Endodermal cell (in vitro differentiated cells): Measurements from ENCODE around the gene KCTD11. TPM values are rescaled to one million over a fixed set of nuclear protein-coding genes. Genes with fewer than 3 reads are reported as not detected.

Experiments
- DNase-seq: peaks from one replicate; pipeline ENCODE4 v3.0.0-alpha.2; 2017
- H3K27ac ChIP-seq: 2 replicates; pipeline ENCODE4 v1.5.1; 2013; ENCODE audit warnings: mild to moderate bottlenecking, low read depth, low read length, moderate library complexity
- H3K27me3 ChIP-seq: 2 replicates; pipeline ENCODE4 v1.6.1; 2013; ENCODE audit warnings: mild to moderate bottlenecking, low read length, moderate library complexity; ENCODE audit not compliant: insufficient read depth, control insufficient read depth, poor library complexity, severe bottlenecking
- H3K36me3 ChIP-seq: 2 replicates; pipeline ENCODE4 v1.7.0; 2013; ENCODE audit warnings: mild to moderate bottlenecking, low read length, moderate library complexity; ENCODE audit not compliant: control insufficient read depth, insufficient read depth
- H3K4me1 ChIP-seq: one replicate; pipeline ENCODE4 v1.7.0; 2013; ENCODE audit warnings: low read length; ENCODE audit not compliant: control insufficient read depth, insufficient read depth
- H3K4me3 ChIP-seq: 2 replicates; pipeline ENCODE4 v1.5.1; 2013; ENCODE audit warnings: mild to moderate bottlenecking, low read length, moderate library complexity
- H3K9ac ChIP-seq: 2 replicates; pipeline ENCODE4 v1.6.1; 2013; ENCODE audit warnings: mild to moderate bottlenecking, low read length, moderate library complexity; ENCODE audit not compliant: poor library complexity, severe bottlenecking; ENCODE audit errors: extremely low read depth
- H3K9me3 ChIP-seq: 2 replicates; pipeline ENCODE4 v1.6.1; 2013; ENCODE audit warnings: mild to moderate bottlenecking, low read length, moderate library complexity; ENCODE audit not compliant: control insufficient read depth
- H3K27ac Mint-ChIP-seq: 2 replicates; pipeline ENCODE4 v1.8.0; 2020; ENCODE audit warnings: mixed read lengths
- H3K27me3 Mint-ChIP-seq: 2 replicates; pipeline ENCODE4 v1.8.0; 2021; ENCODE audit warnings: mild to moderate bottlenecking, mixed read lengths; ENCODE audit not compliant: insufficient read depth
- H3K36me3 Mint-ChIP-seq: 2 replicates; pipeline ENCODE4 v1.8.0; 2020; ENCODE audit warnings: low read depth, mixed read lengths
- H3K4me1 Mint-ChIP-seq: 2 replicates; pipeline ENCODE4 v1.8.0; 2020; ENCODE audit warnings: mixed read lengths
- H3K4me3 Mint-ChIP-seq: 2 replicates; pipeline ENCODE4 v1.8.0; 2020; ENCODE audit warnings: mild to moderate bottlenecking, moderate library complexity, mixed read lengths
- H3K9me3 Mint-ChIP-seq: 2 replicates; pipeline ENCODE4 v1.8.0; 2020; ENCODE audit warnings: mild to moderate bottlenecking, mixed read lengths
- CTCF ChIP-seq: fragments of 200-600 bp; sonication (generic); conservative IDR thresholded peaks from 2 replicates; pipeline ENCODE4 v1.5.0; 2021; ENCODE audit warnings: antibody characterized with exemption, mild to moderate bottlenecking
- WGBS, 2 experiments: methylation state at CpG; one replicate each; pipeline versions ENCODE4 v1.1.5 to v1.1.7; 2013; ENCODE audit warnings: missing lambda C conversion rate in 2 of 2, mixed read lengths in 1 of 2; ENCODE audit not compliant: insufficient coverage in 1 of 2, insufficient read length in 1 of 2; 5-methylcytosine and 5-hydroxymethylcytosine counted together
- total RNA-seq, 2 donors: library from RNA; stranded (reverse); fragmentation: NEBNext Ultra II Directional in 1 of 2; extraction: Animal tissue kit (Norgen Biotek cat#: 25700) in 1 of 2; gene quantifications; 2 replicates in 1 of 2; 3 replicates in 1 of 2; pipeline ENCODE4 v1.2.1, GENCODE V29; 2021

KCTD11 gene
- total RNA-seq, 2 donors from 2014 or later: 7.1 to 8.4 TPM

- Mint-ChIP-seq H3K9me3 (no peaks in the 10 kb centered on the region), H3K4me3 (no peak overlapping the region), H3K36me3 (no peaks in the 10 kb centered on the region), H3K27me3 (peaks cover 24% of the 10 kb centered on the region), H3K4me1 (peaks cover 6% of the 10 kb centered on the region), H3K27ac (no peak overlapping the region)
- H3K4me3 ChIP-seq: no peak overlapping the region
- TF ChIP-seq CTCF: no peak
- H3K36me3 ChIP-seq: no peaks in the 10 kb centered on the region
- WGBS, 2 experiments: 83% methylated on average over 7 of the region's 8 CpGs; no CpG with 5 or more reads in 1 of the 2 experiments
- no peaks in the 10 kb centered on the region for H3K27me3 ChIP-seq
- peaks cover 5% of the 10 kb centered on the region for H3K4me1 ChIP-seq
- DNase-seq: no peak
- H3K27ac ChIP-seq: no peak overlapping the region
- H3K9ac ChIP-seq: no peak overlapping the region
- no peaks in the 10 kb centered on the region for H3K9me3 ChIP-seq
Measured at GRCh38 chr17:7355573-7355972, 3.6 kb downstream of the KCTD11 start.

DNA sequence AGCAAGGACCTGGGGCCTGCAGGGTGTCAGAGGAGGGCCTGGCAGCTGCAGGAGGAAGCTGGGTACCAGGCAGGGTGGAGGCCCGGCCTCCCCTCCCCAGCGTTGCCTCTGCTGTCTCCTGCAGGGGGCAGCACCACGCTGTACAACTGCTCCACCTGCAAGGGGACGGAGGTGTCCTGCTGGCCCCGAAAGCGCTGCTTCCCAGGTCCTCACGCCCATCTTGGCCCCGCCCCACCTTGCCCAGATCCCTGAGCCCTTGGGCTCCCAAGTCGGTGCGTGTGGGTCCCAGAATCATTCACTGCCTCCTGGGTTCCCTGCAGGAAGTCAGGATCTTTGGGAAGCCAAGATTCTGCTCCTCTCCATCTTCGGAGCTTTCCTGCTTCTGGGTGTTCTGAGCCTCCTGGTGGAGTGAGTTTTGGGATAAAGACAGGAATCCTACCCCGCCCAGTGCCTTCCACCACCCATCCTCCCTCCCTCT, 4.1 kb downstream of the KCTD11 start:
- Mint-ChIP-seq H3K36me3 (no peaks in the 10 kb centered on the region), H3K27me3 (peaks cover 24% of the 10 kb centered on the region), H3K4me3 (no peak overlapping the region), H3K27ac (no peak overlapping the region), H3K9me3 (no peaks in the 10 kb centered on the region), H3K4me1 (peaks cover 6% of the 10 kb centered on the region)
- no peak overlapping the region for H3K9ac ChIP-seq
- 12 to 18% methylated on average over 10 to 12 of the region's 12 CpGs for WGBS, 2 experiments
- H3K9me3 ChIP-seq: no peaks in the 10 kb centered on the region
- H3K27ac ChIP-seq: no peak overlapping the region
- H3K4me3 ChIP-seq: no peak overlapping the region
- H3K36me3 ChIP-seq: no peaks in the 10 kb centered on the region
- TF ChIP-seq CTCF: peak; percentile 98
- H3K4me1 ChIP-seq: peaks cover 5% of the 10 kb centered on the region
- no peaks in the 10 kb centered on the region for H3K27me3 ChIP-seq
- peak; percentile 99 for DNase-seq

DNA sequence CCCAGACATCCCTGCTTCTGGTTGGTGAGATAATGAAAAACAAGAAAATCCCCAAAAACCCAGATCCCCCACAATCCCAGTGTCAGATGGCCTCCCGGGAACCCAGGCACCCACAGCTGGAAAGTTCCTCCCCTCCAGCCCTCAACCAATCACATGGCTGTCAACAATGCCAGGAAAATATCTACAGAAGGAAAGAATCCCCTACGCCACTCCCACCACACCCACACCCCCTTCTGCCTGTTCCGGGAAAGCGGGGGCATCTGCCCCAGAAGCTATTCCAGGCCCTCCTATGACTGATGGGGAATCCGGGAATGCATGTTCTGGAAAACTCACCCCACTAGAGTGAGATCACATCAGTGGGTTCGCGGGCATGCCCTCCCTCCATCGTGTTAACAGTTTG, 4.8 kb downstream of the KCTD11 start:
- no peaks in the 10 kb centered on the region for H3K27me3 ChIP-seq
- Mint-ChIP-seq H3K36me3 (no peaks in the 10 kb centered on the region), H3K4me1 (peaks cover 6% of the 10 kb centered on the region), H3K4me3 (no peak overlapping the region), H3K9me3 (no peaks in the 10 kb centered on the region), H3K27me3 (peaks cover 24% of the 10 kb centered on the region), H3K27ac (no peak overlapping the region)
- H3K4me3 ChIP-seq: no peak overlapping the region
- H3K9ac ChIP-seq: no peak overlapping the region
- no peak for DNase-seq
- WGBS, 2 experiments: 90 to 93% methylated on average over 3 to 8 of the region's 8 CpGs
- TF ChIP-seq CTCF: no peak
- peaks cover 5% of the 10 kb centered on the region for H3K4me1 ChIP-seq
- H3K9me3 ChIP-seq: no peaks in the 10 kb centered on the region
- H3K36me3 ChIP-seq: no peaks in the 10 kb centered on the region
- H3K27ac ChIP-seq: no peak overlapping the region
